Myocyte (in vitro differentiated cells): ENCODE results near the gene TMEM126A. TPM values are rescaled to one million over a fixed set of nuclear protein-coding genes. Genes with fewer than 3 reads are reported as not detected.
"Not testable (repeated sequence)": the region's sequence is repeated elsewhere in the genome, so short reads cannot be mapped to it uniquely, and the experiment has no call there.

Experiments used
- DNase-seq: peaks from one replicate; pipeline ENCODE4 v3.0.0-alpha.2; 2012; ENCODE audit warnings: low read depth
- total RNA-seq: library from RNA; depleted of rRNA; stranded (reverse); fragments of >200 nt; gene quantifications from 2 replicates; pipeline ENCODE4 v1.2.3, GENCODE V29; 2014

The TMEM126A gene
- total RNA-seq, 1 donor from 2014 or later: 44.1 TPM

GRCh38 chr11:85656777-85657176 is 9.0 kb downstream of the TMEM126A start:
- no peak for DNase-seq

- no peak for DNase-seq
Measured at GRCh38 chr11:85658180-85658579, 10.4 kb downstream of the TMEM126A start.

- peak; percentile 14 for DNase-seq
Measured at GRCh38 chr11:85661972-85662664, 14.4 kb downstream of the TMEM126A start.

- peak; percentile 9 for DNase-seq
Measured at GRCh38 chr11:85663080-85663752, 15.4 kb downstream of the TMEM126A start.

- peak; percentile 78 for DNase-seq
Measured at GRCh38 chr11:85663753-85664614, 16.2 kb downstream of the TMEM126A start.

- DNase-seq: peak; percentile 97
Measured at GRCh38 chr11:85664615-85665481, 17.1 kb downstream of the TMEM126A start, which contains the start of gene CREBZF. Gene CREBZF, minus strand, starts transcription at chr11:85665129. Its CDS starts 254 bp downstream, at chr11:85664875.

GRCh38 chr11:85665733-85666132 is 18.0 kb downstream of the TMEM126A start:
- no peak for DNase-seq

GRCh38 chr11:85666687-85667086 is 18.9 kb downstream of the TMEM126A start:
- no peak for DNase-seq

GRCh38 chr11:85668157-85668556 is 20.4 kb downstream of the TMEM126A start:
- no peak for DNase-seq

- not testable (repeated sequence) for DNase-seq
Measured at GRCh38 chr11:85670949-85671663, 23.3 kb downstream of the TMEM126A start.

GRCh38 chr11:85672105-85672902 is 24.5 kb downstream of the TMEM126A start:
- DNase-seq: no peak

GRCh38 chr11:85673393-85673792 is 25.6 kb downstream of the TMEM126A start:
- no peak for DNase-seq

- no peak for DNase-seq
Measured at GRCh38 chr11:85679576-85679975, 31.8 kb downstream of the TMEM126A start.

- no peak for DNase-seq
Measured at GRCh38 chr11:85680897-85681296, 33.1 kb downstream of the TMEM126A start.

GRCh38 chr11:85682330-85683305 is 34.9 kb downstream of the TMEM126A start:
- peak; percentile 75 for DNase-seq

GRCh38 chr11:85685125-85685819 is 37.5 kb downstream of the TMEM126A start:
- peak; percentile 73 for DNase-seq

GRCh38 chr11:85685820-85686459 is 38.2 kb downstream of the TMEM126A start, which contains the start of gene CCDC89:
Gene CCDC89, minus strand, starts transcription at chr11:85686195. Its CDS starts 65 bp downstream, at chr11:85686130.
- DNase-seq: peak; percentile 99
